CD4-positive, alpha-beta T cell treated with Interleukin-4 for 1 hour (primary cell): ENCODE data around the gene VAV2.
A peak's percentile ranks its signal among the peaks of the same experiment; 100 is the strongest.

Experiments
- DNase-seq, 2 donors: peaks; one replicate each; pipeline ENCODE4 v3.0.0-alpha.2; 2020 to 2022

VAV2 gene

DNA sequence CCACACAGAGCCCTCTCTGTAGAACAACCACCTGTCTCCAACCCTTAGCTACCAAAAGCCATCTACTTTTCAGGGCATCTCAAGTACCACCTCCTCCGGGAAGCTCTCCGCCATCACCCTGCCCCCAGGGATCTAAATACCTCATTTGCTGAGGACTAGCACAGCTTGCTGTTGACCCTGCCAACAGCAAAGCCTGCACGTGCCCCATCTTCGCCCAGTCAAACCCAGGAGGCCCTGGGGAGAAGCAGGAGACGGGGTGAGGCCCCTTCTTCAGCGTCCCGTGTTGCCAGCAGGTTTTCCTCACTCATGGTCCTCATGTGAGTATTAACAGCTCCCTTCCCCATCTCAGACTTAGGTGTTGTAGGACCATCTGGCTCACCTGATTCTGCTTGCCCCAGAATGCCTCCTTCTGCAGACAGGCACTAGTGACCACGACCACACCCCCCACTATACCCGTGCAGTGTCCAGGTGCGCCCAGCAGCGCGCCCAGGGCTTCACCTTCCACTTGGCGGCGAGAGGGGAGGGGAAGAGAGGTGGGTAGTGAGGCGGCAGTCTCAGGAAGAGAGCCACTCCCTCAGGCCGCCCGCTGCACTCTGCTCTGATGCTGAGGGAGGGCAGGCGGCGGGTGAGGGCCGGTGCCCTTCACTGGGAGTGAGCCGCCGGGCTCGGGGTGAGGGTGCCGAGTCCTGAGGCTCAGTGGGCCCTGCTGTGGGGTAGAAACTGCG is 11.1 kb downstream of the VAV2 start:
- no peak for DNase-seq

GRCh38 chr9:133979921-133980863 is 11.9 kb downstream of the VAV2 start:
- DNase-seq, result no peak

GRCh38 chr9:133979273-133979920 is 12.7 kb downstream of the VAV2 start:
- peak in 1 of 2 donors; percentile 27 for DNase-seq

- no peak for DNase-seq
Observed at GRCh38 chr9:133978899-133979272, 13.2 kb downstream of the VAV2 start.

- no peak for DNase-seq
Observed at GRCh38 chr9:133978226-133978898, 13.8 kb downstream of the VAV2 start.

DNA sequence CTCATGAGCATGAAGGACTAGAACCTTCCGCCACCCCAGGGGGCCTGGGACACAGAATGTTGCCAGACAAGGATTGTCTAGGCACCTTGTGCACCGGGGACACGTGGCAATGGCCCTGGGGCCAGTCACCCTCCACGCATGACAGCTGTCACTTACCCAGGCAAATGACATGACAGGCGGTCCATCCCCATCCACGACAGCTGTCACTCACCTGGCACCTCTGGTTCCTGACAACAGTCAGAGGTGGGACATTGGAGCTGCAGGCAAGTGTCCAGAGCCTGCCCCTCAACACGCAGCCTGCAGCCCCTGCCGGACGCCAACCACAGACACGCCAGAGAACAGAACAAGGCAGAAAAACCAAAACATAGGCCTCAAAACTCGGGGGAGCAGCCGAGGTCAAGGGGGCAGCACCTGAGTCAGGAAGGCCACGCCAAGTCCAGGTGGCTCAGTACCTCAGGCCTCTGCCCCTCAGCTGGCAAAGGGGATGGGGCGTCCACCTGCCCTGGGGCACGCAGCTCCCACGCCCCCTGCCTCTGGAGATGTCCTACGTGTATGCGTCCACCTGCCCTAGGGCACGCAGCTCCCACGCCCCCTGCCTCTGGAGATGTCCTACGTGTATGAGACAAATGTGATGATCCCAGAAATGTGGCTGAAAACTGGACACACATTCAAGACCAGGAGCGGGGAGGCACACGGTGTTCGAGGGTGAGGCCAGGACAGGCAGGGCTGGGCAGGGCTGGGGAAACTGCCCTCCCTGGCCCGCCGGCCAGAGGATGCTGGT is 14.5 kb downstream of the VAV2 start:
- no peak for DNase-seq

GRCh38 chr9:133976887-133977286 is 15.2 kb downstream of the VAV2 start:
- DNase-seq, result no peak

- no peak for DNase-seq
Observed at GRCh38 chr9:133976191-133976861, 15.8 kb downstream of the VAV2 start.

GRCh38 chr9:133975511-133975910 is 16.6 kb downstream of the VAV2 start:
- DNase-seq, result no peak

DNA sequence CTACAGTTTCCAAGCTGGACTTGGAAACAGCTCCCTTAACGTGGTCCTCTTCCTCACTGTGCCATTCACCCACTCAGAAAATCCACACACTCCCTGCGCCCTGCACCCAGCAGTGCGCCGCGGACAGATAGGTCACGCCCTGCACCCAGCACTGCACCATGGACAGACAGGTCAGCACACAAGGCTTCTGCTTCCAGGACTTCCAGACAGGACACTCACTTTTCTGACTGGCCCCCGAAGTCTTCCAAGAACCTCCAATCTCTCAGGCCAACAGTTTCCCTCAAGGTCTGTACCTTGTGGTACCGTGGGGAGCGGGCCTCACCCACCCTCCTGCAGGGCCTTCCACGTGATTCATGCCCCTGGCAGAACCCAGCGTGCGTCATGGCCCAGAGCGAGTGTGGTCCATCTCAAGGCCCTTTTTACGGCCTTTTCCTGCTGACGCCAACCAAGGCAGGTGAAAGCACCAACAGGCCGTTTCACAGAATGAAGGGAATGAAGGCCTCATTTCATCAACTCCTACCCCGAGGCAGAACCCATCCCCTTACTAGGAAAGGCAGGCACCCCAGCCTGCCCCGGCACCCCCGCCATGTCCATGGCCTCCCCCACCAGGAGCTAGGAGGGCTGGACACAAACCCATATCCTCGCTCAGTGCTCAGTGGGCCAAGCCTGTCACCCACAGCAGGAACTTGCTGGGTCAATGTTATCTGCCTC is 17.3 kb downstream of the VAV2 start:
- DNase-seq, result no peak

- DNase-seq, result no peak
Observed at GRCh38 chr9:133973791-133974630, 18.1 kb downstream of the VAV2 start.

DNA sequence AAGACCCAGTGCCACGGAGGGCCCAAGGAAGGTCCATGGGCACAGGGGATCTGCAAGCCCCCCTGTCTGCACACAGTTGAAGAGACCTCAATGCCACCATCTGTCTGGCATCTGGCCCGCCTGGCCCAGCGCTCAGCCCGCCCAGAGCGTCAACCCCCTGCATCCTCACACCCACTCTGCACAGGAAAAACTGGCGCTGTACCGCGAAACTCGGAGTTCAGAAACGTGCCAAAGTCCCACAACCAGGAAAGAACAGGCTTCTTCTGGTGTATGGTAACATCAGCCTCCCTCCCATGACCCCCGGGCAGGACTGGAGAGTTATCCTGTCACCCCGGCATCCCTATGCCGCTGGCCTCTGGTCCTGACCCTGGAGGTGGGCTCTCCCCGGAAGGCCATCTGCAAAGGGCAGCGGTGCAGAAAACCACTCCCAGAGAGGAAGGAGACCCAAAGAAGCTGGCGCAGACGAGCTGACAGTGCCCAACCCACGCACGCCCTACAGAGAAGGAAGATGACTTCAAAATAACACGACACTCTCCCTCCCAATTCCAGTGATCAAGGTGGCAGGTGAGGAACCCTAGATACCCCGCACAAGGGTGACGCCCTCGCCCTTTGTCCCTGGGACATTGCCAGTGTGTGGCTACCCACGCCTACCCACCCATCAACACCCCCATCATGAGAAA is 18.9 kb downstream of the VAV2 start:
- no peak for DNase-seq

DNA sequence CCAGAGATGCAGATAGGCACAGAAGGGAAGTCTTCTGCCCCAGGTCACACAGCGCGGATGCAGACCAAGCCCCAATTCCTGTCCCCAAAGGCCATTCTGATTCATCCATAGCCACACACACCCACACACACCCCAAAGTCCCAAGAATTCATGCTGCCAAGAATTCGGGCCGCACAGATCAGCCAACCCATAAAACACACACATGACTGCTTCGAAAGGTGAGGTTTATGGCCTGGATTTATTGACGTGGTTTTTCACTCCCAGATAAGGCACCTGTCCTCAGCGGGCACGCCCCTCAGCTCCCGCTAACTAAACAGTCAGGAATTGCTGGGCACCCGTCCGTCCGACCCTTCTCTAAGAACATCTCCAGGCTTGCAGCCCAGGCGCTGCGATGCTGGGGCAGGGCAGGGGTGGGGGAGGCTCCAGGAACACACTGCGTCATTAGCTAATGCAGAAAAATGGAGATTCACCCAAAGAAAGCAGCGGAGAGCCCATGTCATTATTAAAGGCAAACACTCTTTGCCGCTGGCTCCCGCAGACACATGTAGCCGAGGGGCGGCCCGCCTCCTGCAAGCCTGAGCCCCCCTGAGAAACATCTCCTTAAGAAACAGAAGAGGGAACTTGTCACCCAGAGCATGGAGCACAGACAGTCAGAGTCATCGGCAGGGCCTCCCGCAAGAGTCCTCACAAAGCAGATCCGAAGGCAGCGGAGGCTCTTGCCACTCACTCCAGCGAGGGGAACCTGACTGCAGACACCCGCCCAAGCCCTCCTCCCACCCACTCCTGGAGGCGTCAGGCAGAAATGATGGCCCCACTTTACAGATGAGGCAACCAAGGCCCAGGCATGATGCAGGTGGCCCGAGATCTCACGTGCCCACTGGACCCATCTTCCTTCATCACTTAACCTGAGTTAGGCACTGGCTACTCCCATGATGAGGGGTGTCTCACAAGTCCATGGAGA is 19.9 kb downstream of the VAV2 start:
- no peak for DNase-seq

DNA sequence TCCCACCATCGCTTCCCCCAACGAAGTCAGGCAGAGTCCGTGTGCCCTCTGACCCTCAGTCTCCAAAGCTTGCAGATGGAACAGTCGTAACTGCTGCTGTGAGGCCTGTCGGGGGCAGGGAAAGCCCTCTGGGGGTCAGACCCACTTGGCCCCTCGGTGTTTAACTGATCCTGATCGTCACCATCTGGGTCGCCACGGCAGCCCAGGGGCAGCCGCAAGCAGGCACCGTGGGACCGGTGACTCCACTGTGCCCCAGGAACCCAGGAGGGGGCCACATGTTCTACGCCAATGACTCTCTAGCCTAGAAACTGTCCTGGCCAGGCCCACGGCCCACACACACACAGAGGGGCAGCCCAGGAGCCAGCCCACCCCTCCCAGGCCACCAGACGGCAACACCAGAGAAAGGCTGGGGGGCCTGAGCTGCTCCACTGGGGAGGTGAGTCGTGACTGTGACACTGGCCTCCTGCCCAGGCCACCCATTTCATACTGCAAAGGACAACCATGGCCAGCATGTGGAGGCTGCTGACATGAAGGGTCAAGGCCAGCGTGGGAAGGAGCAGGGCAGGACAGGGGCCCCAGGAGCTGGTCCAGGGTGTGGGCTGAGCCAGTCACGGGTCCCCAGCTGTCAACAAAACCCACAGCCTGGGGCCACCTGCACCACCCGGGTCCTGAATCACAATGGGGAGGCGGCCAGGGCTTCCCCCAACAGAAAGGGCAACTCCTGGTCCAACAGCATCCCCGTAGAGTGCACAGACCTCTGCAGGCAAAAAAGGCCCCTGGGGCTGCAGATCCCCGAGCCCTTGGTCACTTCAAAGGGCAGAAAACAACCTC is 20.8 kb downstream of the VAV2 start:
- DNase-seq, result no peak

DNA sequence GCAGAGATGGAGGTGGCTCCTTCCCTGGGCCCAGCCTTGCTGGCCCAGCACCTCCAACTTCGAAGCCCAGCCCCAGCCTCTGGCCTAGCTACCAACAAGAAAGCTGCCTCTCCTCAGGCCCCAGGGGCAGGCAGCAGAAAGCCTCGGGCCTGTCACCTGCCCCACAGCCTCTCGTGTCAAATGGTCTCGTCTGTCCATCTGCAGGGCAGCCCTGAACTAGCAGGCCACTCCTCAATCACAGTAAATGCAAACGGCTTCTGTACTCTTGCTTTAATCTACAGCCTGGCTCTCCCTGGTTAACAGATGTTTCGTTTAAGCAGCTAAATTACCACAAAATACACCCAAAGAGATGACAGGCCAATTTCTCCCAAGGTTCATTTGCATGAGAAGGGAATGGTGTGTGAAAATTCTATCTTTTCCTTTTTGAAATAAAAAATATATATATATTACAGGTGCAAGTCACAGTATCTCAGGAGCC is 21.5 kb downstream of the VAV2 start:
- no peak for DNase-seq

DNA sequence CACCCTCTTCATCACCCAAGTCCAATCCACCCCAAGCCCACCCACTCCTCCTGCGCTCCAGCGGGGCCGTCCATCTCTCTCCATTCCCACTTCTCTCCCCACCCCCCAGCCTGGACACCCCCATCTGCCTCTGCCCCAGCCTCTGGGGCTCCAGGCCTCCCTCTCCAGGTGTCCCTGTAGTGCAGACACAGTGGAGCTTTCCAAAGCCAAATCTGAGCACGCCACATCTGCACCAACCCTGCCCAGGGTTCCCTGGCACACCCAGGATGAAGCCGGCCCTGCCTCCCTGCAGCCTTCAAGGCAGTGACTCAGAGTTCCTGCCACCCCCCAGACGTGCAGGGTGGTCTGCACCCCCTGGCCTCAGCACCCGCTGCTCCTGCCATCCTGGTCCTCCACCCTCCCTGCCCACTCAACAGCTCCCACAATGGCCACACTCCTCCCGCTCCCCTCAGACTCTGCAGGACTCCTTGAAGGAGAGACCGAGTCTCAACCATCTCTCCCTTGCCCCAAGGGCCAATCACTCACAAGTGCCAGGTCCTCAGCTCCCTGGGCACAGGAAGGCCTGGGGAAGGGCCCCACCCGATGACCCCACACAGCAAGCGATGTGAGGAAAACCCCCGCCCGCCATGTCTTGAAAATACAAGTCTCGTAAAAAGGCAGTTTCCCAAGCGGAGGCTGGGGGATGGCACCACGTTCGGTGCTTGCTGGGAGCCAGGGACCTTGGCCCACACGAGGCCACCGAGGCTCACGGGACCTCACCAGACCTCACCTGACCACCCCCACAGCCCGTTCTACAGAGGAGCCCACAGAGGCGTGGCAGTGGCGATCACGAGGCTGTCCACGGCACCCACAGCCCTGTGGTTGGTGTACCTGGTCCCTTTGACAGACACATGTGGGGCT is 22.2 kb downstream of the VAV2 start:
- no peak for DNase-seq
